Ovary (tissue), 3 donors: ENCODE measurements around the gene KIAA0930.

Source experiments
- POLR2A ChIP-seq: fragments of 450-650 bp; IDR thresholded peaks from one replicate; pipeline ENCODE4 v1.6.1; 2017; ENCODE audit warnings: antibody characterized with exemption, mild to moderate bottlenecking, moderate library complexity
- TF ChIP-seq, protein P1 (sequence below), 3 donors: fragments of 450-650 bp in 2 of 3; fragments of 200-600 bp in 1 of 3; IDR thresholded peaks; one replicate each; pipeline versions ENCODE4 v1.5.1 to v1.8.0; 2016 to 2022; ENCODE audit warnings: antibody characterized with exemption in 3 of 3, mild to moderate bottlenecking in 1 of 3
- donor health status: DM: no; HTN: no; CAD: no.

DNA sequence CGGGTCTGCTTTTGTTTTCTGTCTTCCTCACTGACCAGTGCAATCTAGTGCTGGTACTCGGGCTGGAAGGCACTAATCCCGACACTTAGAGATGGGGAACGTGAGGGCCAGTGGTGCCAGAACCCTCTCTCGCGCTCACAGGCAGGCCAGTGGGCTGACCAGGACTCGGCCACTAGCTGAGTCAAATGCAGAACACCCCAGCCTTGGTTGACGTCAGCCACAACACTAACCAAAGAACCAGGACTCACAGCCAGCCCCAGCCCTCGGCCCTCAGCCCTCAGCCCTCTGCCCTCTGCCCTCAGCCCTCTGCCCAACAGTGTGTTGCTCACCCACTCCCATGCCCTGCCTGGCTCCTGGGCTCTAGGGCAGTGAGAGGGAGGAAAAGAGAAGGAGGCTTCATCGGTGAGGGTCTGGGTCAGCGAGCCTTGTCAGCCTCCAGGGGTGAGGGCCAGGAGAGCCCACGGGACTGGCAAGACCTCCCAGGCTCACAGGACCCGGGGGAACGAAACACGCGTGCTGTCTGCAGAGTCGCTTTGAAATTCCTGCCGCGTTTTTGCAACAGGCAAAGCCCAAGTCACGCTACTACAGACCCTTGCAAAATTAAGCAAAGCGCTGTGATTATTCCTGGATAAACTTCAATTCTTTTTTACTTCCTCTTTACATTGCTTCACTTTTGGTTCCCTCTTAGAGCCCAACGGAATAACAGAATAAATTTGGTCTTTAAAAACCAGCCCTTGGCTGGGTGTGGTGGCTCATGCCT lies 27.5 kb downstream of the KIAA0930 start:
- TF ChIP-seq, protein P1, sequence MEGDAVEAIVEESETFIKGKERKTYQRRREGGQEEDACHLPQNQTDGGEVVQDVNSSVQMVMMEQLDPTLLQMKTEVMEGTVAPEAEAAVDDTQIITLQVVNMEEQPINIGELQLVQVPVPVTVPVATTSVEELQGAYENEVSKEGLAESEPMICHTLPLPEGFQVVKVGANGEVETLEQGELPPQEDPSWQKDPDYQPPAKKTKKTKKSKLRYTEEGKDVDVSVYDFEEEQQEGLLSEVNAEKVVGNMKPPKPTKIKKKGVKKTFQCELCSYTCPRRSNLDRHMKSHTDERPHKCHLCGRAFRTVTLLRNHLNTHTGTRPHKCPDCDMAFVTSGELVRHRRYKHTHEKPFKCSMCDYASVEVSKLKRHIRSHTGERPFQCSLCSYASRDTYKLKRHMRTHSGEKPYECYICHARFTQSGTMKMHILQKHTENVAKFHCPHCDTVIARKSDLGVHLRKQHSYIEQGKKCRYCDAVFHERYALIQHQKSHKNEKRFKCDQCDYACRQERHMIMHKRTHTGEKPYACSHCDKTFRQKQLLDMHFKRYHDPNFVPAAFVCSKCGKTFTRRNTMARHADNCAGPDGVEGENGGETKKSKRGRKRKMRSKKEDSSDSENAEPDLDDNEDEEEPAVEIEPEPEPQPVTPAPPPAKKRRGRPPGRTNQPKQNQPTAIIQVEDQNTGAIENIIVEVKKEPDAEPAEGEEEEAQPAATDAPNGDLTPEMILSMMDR (IDR thresholded peaks at IDR 0.05), result no peak
- TF ChIP-seq POLR2A, result no peak
